NCI-H69 (cell line): ENCODE measurements around the gene CAMTA2.
"Not testable (repeated sequence)": the region's sequence is repeated elsewhere in the genome, so short reads cannot be mapped to it uniquely, and the experiment has no call there.

Experiments
- DNase-seq: peaks from one replicate; lab custom pipeline; 2025; lab: John Stamatoyannopoulos, UW

The CAMTA2 gene

DNA sequence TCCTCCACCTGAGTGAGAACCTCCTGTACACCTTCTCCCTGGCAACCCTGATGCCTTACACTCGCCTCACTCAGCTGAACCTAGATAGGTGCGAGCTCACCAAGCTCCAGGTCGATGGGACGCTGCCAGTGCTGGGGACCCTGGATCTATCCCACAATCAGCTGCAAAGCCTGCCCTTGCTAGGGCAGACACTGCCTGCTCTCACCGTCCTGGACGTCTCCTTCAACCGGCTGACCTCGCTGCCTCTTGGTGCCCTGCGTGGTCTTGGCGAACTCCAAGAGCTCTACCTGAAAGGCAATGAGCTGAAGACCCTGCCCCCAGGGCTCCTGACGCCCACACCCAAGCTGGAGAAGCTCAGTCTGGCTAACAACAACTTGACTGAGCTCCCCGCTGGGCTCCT is 54.7 kb downstream of the CAMTA2 start:
- no peak for DNase-seq

DNA sequence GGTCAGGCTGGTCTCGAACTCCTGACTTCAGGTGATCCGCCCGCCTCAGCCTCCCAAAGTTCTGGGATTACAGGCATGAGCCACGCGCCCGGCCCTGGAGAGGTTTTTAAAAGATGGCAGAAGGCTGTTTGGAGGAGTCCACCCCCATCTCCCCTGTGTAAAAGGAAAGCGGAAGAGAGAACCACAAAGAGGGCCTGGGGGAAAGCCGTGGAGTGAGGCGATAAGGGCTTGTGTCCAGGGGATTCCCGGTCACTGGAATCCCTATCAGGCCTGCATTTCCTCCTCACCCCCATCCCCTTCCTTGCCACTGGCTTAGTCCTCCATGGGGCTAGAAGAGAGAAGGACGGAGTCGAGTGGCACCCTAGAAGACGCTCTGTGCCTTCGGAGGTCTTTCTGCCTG is 55.5 kb downstream of the CAMTA2 start, which contains the start of gene GP1BA:
Gene GP1BA, plus strand, starts transcription at position 315 of the 400 bp plus-strand sequence. CDS start 328 bp downstream, outside the sequence.
- no peak for DNase-seq

DNA sequence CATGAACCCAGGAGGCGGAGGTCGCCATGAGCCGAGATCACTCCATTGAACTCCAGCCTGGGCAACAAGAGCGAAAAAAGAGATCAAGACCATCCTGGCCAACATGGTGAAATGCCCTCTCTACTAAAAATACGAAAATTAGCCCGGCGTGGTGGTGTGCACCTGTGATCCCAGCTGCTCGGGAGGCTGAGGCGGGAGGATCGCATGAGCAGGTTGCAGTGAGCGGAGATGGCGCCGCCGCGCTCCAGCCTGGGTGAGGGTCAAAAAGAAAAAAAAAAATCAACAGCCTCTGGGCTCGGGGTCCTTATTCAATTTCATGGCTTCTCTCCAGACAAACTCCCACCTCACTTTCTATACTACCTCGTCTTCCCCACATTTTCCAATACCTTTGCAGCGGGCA is 58.6 kb downstream of the CAMTA2 start:
- DNase-seq, result no peak

DNA sequence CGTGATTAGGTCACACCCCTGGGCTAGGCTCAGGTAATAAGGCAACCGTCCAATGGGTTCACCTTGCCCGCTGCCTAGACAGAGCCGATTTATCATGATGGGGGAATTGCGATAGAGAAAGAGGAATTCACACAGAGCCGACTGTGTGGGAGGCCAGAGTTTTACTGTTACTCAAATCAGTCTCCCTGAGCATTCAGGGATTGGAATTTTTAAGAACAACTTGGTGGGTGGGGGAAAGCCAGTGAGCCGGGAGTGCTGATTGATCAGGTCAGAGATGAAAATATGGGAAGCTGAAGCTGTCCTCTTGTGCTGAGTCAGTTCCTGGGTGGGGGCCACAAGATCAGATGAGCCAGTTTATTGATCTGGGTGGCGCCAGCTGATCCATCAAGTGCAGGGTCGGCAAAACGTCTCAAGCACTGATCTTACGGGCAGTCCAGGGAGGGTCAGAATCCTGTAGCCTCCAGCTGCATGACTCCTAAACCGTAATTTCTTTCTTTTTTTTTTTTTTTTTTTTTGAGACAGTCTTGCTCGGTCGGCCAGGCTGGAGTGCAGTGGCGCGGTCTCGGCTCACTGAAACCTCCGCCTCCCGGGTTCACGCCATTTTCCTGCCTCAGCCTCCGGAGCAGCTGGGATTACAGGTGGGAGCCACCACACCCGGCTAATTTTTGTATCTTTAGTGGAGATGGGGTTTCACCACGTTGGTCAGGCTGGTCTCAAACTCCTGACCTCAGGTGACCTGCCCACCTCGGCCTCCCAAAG is 60.7 kb downstream of the CAMTA2 start:
- DNase-seq, result not testable (repeated sequence)

DNA sequence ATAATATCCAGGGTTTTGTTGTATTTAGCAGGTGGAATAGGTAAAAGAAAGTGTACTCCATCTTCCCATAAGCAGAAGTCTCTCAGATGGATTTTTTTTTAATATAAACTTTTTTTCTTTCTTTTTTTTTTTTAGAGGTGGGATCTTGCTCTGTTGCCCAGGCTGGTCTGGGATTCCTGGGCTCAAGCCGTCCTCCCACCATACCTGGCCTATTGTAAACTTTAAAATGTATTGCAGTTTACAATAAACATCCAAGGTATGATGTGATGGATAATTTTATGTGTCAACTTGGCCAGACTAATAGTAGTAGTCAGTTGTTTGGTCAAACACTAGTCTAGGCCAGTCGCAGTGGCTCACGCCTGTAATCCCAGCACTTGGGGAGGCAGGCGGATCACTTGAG is 66.2 kb downstream of the CAMTA2 start:
- no peak for DNase-seq

DNA sequence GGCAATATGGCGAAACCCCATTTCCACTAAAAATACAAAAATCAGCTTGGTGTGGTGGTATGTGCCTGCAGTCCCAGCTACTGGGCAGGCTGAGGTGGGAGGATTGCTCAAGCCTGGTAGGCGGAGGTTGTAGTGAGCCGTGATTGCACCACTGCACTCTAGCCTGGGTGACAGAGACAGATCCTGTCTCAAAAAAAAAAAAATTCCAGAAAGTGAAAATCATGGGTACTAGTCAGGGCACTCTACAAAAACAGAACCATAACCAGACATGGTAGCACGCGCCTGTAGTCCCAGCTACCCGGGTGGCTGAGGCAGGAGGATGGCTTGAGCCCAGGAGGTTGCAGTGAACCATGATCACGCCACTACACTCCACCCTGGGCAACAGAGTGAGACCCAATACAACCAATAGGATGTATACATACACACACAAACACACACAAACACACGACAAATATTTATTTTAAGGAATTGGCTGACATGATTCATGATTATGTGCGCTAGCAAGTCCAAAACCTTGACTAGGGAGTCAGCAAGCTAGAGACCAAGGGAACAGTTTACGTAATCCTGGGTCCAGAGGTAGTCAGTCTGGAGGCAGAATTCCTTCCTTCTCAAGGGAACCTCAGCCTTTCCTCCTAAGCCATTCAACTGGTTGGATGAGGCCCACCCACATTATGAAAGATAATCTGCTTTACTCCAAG is 67.0 kb downstream of the CAMTA2 start:
- DNase-seq, result no peak

DNA sequence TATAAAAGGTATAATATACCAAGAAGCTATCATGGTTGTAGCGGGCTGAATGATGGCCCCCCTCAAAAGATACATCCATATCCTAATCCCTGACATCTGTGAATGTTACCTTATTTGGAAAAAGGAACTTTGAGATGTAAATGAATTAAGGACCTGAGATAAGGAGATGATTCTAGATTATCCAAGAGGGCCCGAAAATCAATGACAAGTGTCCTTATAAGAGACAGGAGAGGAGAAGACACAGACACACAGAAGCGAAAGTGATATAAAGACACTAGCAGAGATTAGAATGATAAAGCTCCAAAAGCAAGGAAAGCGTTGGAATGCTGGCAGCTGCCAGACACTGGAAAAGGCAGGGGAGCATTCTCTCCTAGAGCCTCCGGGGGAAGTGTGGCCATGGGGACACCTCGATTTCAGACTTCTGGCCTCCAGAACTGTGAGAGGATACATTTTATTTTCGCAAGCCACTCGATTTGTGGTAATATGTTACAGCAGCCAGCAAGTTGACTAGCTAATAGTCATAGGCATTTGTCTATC is 67.9 kb downstream of the CAMTA2 start:
- DNase-seq, result no peak
